Measurements from ENCODE around the gene SRGN.

Gene SRGN

DNA sequence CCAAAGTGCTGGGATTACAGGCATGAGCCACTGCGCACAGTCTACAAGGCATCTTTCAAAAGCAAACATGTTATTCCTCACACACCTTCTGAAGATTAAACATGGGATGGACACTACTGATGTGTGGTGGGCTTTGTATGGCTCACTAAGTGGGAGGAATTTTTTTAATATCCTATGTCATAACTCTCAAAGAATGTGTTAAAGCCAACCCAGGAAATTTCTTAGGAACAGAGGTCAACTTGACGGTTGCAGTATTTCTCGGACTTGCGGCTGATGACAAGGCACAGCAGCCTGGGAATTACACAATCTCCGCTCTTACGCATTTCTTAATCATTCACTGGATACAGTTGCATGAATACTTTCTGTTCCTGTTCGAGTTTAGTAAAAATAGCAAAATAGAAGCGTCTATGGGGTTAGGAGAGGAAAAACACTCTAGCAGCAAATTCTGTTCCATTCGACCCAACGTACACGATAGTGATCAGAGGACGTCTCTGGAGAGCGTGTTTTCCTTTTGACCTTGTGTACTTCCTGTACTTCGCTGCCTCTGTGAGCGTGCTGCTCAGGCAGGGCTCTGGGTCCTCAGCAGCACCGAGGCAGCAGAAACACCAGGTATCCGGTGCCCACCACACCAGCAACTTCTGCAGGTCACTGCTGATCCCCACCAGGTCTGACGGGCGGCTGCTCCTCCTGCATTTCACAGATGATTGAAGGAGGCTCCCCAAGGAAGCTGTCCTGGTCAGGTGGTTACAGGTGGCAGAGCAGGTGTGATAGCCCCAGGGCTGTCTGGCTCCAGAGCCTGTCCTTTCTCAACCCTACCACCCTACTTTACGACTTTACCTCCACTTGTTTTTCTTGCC is 26.4 kb upstream of the SRGN start:
- DNase-seq (ENCODE audit: low read depth), result no peak

- no peak for DNase-seq (ENCODE audit: low read depth)
Measured at GRCh38 chr10:69062901-69063300, 25.0 kb upstream of the SRGN start.

DNA sequence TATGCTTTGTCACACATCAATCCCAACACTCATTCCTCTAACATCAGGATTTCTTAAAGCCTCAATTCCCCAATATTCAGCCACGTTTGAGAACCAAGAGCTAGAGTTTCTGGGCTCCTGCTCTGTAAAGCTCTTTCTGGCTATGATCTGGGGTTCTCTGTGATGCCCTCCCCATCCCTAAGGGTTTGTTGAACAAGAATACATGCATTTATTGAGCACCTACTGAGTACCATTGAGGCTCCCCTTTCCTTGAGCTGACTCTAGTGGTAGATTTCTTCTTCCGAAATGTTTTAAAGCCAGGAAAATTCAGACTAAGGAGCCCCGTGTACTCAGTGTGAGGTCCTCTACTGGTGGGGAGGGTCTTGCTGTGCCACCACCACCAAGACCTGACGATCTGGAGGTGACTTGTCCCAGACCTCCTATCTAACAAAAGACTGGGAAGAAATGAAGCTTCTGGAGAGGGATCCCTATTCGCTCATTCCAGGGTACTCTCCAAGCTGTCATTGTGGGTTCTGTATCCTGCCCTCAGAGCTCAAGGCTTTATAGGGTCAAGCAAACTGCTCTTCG is 23.1 kb upstream of the SRGN start:
- DNase-seq (ENCODE audit: low read depth), result no peak

GRCh38 chr10:69065406-69066361 is 22.2 kb upstream of the SRGN start:
- no peak for DNase-seq (ENCODE audit: low read depth)

GRCh38 chr10:69067189-69067588 is 20.7 kb upstream of the SRGN start:
- no peak for DNase-seq (ENCODE audit: low read depth)

GRCh38 chr10:69068549-69068948 is 19.4 kb upstream of the SRGN start:
- DNase-seq (ENCODE audit: low read depth), result no peak

GRCh38 chr10:69069090-69070042 is 18.5 kb upstream of the SRGN start:
- no peak for DNase-seq (ENCODE audit: low read depth)

GRCh38 chr10:69070951-69071350 is 17.0 kb upstream of the SRGN start:
- DNase-seq (ENCODE audit: low read depth), result no peak

GRCh38 chr10:69071610-69072009 is 16.3 kb upstream of the SRGN start:
- no peak for DNase-seq (ENCODE audit: low read depth)

DNA sequence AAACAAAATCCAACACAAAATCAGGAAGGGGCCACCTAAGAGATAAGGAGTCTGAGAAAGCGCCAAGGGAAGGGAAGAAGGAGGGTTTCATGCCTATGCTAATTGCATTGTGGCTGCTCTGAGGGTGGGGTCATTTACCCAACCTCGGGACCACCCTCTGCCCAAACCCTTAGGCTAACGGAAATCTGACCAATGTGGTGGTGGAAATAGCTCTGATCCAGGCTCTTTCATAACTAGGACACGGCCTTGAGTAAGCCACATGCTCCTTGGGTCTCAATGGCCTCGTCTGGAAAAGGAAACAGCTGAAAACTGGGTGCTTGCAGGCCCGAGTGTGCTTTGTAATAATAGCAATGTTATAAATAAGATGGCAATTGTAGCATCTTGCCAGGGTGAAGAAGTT is 14.9 kb upstream of the SRGN start:
- DNase-seq (ENCODE audit: low read depth), result no peak

- DNase-seq (ENCODE audit: low read depth), result no peak
Measured at GRCh38 chr10:69073736-69074364, 14.1 kb upstream of the SRGN start.

GRCh38 chr10:69074532-69074931 is 13.4 kb upstream of the SRGN start:
- DNase-seq (ENCODE audit: low read depth), result no peak

DNA sequence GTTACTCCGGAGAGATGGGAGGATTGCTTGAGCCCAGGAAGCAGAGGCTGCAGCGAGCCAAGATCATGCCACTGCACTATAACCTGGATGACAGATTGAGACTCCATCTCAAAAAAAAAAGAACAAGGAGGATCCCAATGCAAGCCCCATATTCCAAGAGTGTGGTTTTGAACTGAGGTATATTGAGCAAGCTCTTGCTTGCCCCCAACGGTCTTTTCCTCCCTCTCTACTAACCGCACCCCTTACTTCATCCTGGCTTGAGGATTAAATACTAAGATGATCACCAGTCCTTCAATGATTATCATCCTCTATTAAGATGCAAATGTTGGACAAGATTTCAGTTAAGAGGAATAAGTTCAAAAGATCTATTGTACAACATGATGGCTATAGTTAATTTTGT is 12.5 kb upstream of the SRGN start:
- no peak for DNase-seq (ENCODE audit: low read depth)

DNA sequence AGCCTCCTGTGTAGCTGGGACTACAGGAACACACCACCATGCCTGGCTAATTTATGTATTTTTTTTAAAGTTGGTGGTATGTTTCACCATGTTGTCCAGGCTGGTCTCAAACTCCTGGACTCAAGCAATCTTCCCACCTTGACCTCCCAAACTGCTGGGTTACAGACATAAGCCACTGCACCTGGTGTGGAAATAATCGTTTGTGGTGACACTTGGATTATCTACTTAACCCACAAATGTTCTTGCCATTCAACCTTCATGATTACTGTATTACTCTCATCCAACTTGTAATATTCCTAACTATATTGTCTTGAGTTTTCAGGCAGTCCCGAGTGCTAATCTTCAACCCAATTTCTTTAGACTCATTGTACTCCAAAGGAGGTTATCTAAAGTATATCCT is 9.6 kb upstream of the SRGN start:
- no peak for DNase-seq (ENCODE audit: low read depth)

DNA sequence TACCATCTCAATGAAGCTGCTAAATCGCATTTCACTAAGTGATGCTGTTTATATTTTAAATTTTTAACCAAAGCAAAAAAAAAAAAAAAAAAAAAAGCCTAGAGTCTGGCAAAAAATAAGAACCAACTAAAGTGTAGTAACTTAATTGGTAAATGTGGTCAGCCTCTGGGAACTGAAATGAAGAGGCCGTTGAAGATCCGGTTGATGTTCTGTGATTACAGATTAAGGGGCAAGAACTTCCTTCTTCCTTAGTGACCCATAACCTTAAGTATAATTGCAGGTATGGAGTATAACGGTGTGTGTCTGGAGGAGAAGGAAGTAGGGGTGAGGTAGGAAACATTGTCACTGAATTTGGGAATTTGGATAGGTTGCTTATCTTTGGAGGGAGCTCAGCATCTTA is 7.7 kb upstream of the SRGN start:
- no peak for DNase-seq (ENCODE audit: low read depth)

GRCh38 chr10:69086001-69086509 is 1.8 kb upstream of the SRGN start:
- DNase-seq (ENCODE audit: low read depth), result no peak

DNA sequence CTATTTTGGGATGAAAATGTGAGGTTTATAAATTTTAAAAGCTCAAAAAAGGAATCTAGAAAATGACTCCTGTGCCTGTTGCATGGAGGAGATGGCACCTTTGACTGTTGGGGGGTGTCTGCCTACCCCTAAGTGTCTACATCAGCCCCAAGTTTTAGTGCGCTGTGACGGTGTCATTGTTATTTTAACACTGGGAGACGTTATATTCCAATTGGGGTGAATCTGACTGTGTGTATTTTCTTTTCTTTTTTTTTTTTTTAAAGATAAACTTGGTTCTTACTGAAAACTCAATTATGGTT is 517 bp downstream of the SRGN start:
- DNase-seq (ENCODE audit: low read depth), result no peak

DNA sequence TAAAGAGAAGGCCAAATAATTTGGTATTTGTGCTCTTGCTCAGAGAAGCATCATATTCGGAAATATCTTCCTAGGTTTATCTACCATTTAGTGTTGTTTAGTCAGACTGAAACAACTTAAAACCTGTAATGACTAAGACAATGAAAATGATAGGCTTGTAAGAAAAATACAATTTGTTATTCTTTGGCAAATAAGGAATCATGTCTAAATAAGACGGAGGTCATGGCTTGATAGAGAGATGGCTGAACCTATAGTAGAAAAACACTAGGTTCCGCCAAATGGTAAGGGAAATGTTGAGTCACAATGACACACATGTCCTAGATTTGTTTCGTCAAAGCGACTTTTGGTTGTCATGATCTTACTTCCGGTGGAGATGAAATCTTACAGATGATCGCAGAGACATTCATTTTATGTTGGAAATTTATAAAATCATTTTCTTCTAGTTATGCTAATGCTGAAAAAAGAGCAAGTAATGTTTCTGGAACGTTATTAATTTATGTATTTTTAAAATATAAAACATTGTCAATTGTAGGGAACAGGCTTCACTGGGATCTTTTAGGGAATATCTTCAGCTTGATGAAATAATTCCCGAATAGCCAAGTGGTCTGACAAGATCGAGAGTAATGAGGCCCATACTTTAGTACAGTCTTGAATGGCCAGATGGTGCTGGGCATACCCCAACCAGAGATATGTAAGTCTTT is 1.0 kb downstream of the SRGN start:
- DNase-seq (ENCODE audit: low read depth), result no peak

- DNase-seq (ENCODE audit: low read depth), result peak; percentile 48
Measured at GRCh38 chr10:69089638-69090599, 2.0 kb downstream of the SRGN start.
